Endothelial cell of umbilical vein (primary cell): ENCODE results near the gene SHOC2. TPM values are rescaled to one million over a fixed set of nuclear protein-coding genes. Genes with fewer than 3 reads are reported as not detected.

Experiments used
- Bru-seq: library from RNA; stranded (reverse); fragments of 400-500 nt; gene quantifications from one replicate; lab custom pipeline; 2021; lab: Mats Ljungman, UMichigan
- BruChase-seq, 2 experiments: library from RNA; stranded (reverse); fragments of 400-500 nt; gene quantifications; one replicate each; lab custom pipeline; 2021; lab: Mats Ljungman, UMichigan
- BruUV-seq: library from RNA; stranded (reverse); fragments of 400-500 nt; replicated peaks from 2 replicates; lab custom pipeline; 2021; lab: Mats Ljungman, UMichigan
- CTCF ChIA-PET: fragments of 300-600, 350-600 bp; sonication (Branson Sonifier 250); formaldehyde crosslinking; loops from one replicate; lab custom pipeline; 2021; ENCODE audit warnings: antibody characterized with exemption, inconsistent platforms; lab: Charles Lee
- POLR2A ChIA-PET: fragments of 300-600, 350-600 bp; sonication (Branson Sonifier 250); formaldehyde crosslinking; loops from one replicate; lab custom pipeline; 2021; ENCODE audit warnings: antibody characterized with exemption, inconsistent platforms; lab: Charles Lee
- DNase-seq: peaks from one replicate; pipeline ENCODE4 v3.0.0-alpha.2; 2011; ENCODE audit warnings: low read depth, low spot score
- FAIRE-seq: peaks from 2 replicates; lab custom pipeline; 2011; peaks lifted over from hg19 to GRCh38; lab: Jason Lieb, UNC
- H2AFZ ChIP-seq: 2 replicates; pipeline ENCODE4 v1.6.0; 2012; ENCODE audit warnings: low read depth, low read length, control low read depth, inconsistent platforms
- H3K27ac ChIP-seq: 2 replicates; pipeline ENCODE4 v1.5.1; 2011; ENCODE audit warnings: low read depth, mild to moderate bottlenecking, control low read depth, low read length, moderate library complexity; ENCODE audit not compliant: insufficient read depth
- H3K27me3 ChIP-seq, 2 experiments: 2 replicates each; pipeline versions ENCODE4 v1.6.0 to v1.6.1; 2011; ENCODE audit warnings: low read length in 2 of 2, mixed read lengths in 1 of 2; ENCODE audit not compliant: control insufficient read depth in 2 of 2, insufficient read depth in 2 of 2
- H3K36me3 ChIP-seq, 2 experiments: 2 replicates in 1 of 2; 3 replicates in 1 of 2; pipeline ENCODE4 v1.5.1; 2011; ENCODE audit warnings: low read length in 2 of 2, mild to moderate bottlenecking in 1 of 2, moderate library complexity in 1 of 2; ENCODE audit not compliant: control insufficient read depth in 2 of 2, insufficient read depth in 2 of 2; ENCODE audit errors: extremely low read depth in 1 of 2
- H3K4me1 ChIP-seq: 3 replicates; pipeline ENCODE4 v1.5.1; 2011; ENCODE audit warnings: mild to moderate bottlenecking, low read length; ENCODE audit not compliant: control insufficient read depth, insufficient read depth; ENCODE audit errors: extremely low read depth
- H3K4me2 ChIP-seq: 2 replicates; pipeline ENCODE4 v1.6.1; 2011; ENCODE audit warnings: low read length, control low read depth, mixed read lengths; ENCODE audit not compliant: insufficient read depth
- H3K4me3 ChIP-seq, 3 experiments: fragments of 200-600 bp in 1 of 3; sonication (generic), shearing (Covaris generic) in 1 of 3; replicated peaks in 1 of 3; 2 replicates each; pipeline ENCODE4 v1.5.1; 2011 to 2016; ENCODE audit warnings: control low read depth in 3 of 3, low read length in 3 of 3, mild to moderate bottlenecking in 2 of 3, inconsistent platforms in 1 of 3, low read depth in 1 of 3, moderate library complexity in 1 of 3; ENCODE audit not compliant: insufficient read depth in 1 of 3
- H3K79me2 ChIP-seq: 2 replicates; pipeline ENCODE4 v1.6.0; 2012; ENCODE audit warnings: low read length, inconsistent platforms; ENCODE audit not compliant: control insufficient read depth, insufficient read depth
- H3K9ac ChIP-seq: replicated peaks from 2 replicates; pipeline ENCODE3; 2011; ENCODE audit warnings: low read length, control low read depth; ENCODE audit not compliant: insufficient read depth; ENCODE audit errors: extremely low read depth
- H3K9me1 ChIP-seq: replicated peaks from 3 replicates; pipeline ENCODE4 v1.6.0; 2011; ENCODE audit warnings: mild to moderate bottlenecking, low read length; ENCODE audit not compliant: control insufficient read depth, insufficient read depth; ENCODE audit errors: extremely low read depth
- H3K9me3 ChIP-seq: replicated peaks from 2 replicates; pipeline ENCODE4 v1.5.1; 2012; ENCODE audit warnings: low read length, inconsistent platforms; ENCODE audit not compliant: control insufficient read depth, insufficient read depth
- H4K20me1 ChIP-seq: replicated peaks from 2 replicates; pipeline ENCODE3; 2011; ENCODE audit warnings: mild to moderate bottlenecking, low read length; ENCODE audit not compliant: control insufficient read depth, insufficient read depth; ENCODE audit errors: extremely low read depth
- CTCF ChIP-seq, 2 donors: IDR thresholded peaks; 1 replicate in 1 of 2; 2 replicates in 1 of 2; pipeline ENCODE4 v1.5.1; 2011; ENCODE audit warnings: low read length in 2 of 2, mild to moderate bottlenecking in 2 of 2, moderate library complexity in 2 of 2, control low read depth in 1 of 2, inconsistent platforms in 1 of 2, low read depth in 1 of 2; ENCODE audit not compliant: insufficient read depth in 1 of 2; ENCODE audit errors: extremely low read depth in 1 of 2
- FOS ChIP-seq: IDR thresholded peaks from 2 replicates; pipeline ENCODE4 v1.6.1; 2011; ENCODE audit warnings: mild to moderate bottlenecking, low read length, moderate library complexity, borderline replicate concordance; ENCODE audit not compliant: insufficient read depth
- JUN ChIP-seq: IDR thresholded peaks from 2 replicates; pipeline ENCODE4 v1.6.1; 2011; ENCODE audit warnings: borderline replicate concordance, low read depth; ENCODE audit not compliant: insufficient read length, insufficient read depth
- MAX ChIP-seq: IDR thresholded peaks from 2 replicates; pipeline ENCODE4 v1.6.1; 2011; ENCODE audit not compliant: insufficient read depth, insufficient read length
- POLR2A ChIP-seq: IDR thresholded peaks from 2 replicates; pipeline ENCODE4 v1.6.1; 2012; ENCODE audit warnings: low read depth, mild to moderate bottlenecking, control low read depth, low read length
- POLR2AphosphoS5 ChIP-seq: IDR thresholded peaks from 2 replicates; pipeline ENCODE4 v1.6.1; 2012; ENCODE audit warnings: low read depth, mild to moderate bottlenecking, control low read depth, low read length, moderate library complexity; ENCODE audit not compliant: insufficient read depth
- dilution Hi-C: fragments of 300-500 bp; cut with MboI; formaldehyde crosslinking; loops from one replicate; pipeline ENCODE4 v1.15.0; 2019; ENCODE audit warnings: low sequenced_read_pairs; ENCODE audit not compliant: extremely low pct_ligation_motif_present
- intact Hi-C: fragments of 100-400 bp; cut with micrococcal nuclease; formaldehyde crosslinking; loops from one replicate; pipeline ENCODE4 v1.10.0; 2022
- long read RNA-seq: library from polyadenylated mRNA; stranded (forward); transcript quantifications from one replicate; pipeline ENCODE4 v2.0.0, GENCODE V29; 2021
- polyA minus RNA-seq, 3 experiments: library from RNA; depleted of rRNA, polyadenylated mRNA; stranded (reverse); fragments of >200 nt; gene quantifications; 1 replicate in 1 of 3; 2 replicates in 2 of 3; pipeline ENCODE4 v1.2.3, GENCODE V29; 2011
- polyA plus RNA-seq, 4 experiments: library from polyadenylated mRNA; depleted of rRNA in 3 of 4; stranded (reverse) in 3 of 4; unstranded in 1 of 4; fragments of >200 nt; gene quantifications; 2 replicates each; pipeline versions ENCODE4 v1.2.1 to v1.2.3, GENCODE V29; 2011 to 2012; ENCODE audit warnings: missing spikeins in 1 of 4
- total RNA-seq: library from RNA; stranded (reverse); gene quantifications from 2 replicates; pipeline ENCODE4 v1.2.3, GENCODE V29; 2021

Gene SHOC2
- total RNA-seq (37.1 and 39.1 TPM in 2 replicates), polyA plus RNA-seq (9.2 and 13.0 TPM in 2 replicates), polyA minus RNA-seq (23.6 and 25.7 TPM in 2 replicates), Bru-seq, nascent RNA (percentile 90 among the genes with signal in this experiment), BruChase-seq, experiment 1, labeled RNA remaining after a 6-hour chase (percentile 79 among the genes with signal in this experiment), BruChase-seq, experiment 2, labeled RNA remaining after a 2-hour chase (percentile 85 among the genes with signal in this experiment)
- polyA plus RNA-seq (2011; cell fraction: cytosol; rRNA removed): 13.3 and 14.6 TPM in 2 replicates
- 15.6 and 16.1 TPM in 2 replicates for polyA plus RNA-seq (2011; cell fraction: nucleus; rRNA removed)
- 25.1 and 30.8 TPM in 2 replicates for polyA plus RNA-seq (2012)
- polyA minus RNA-seq (2011; cell fraction: cytosol; rRNA and poly(A)+ RNA removed): 19.7 TPM
- 51.7 and 64.2 TPM in 2 replicates for polyA minus RNA-seq (2011; cell fraction: nucleus; rRNA and poly(A)+ RNA removed)
- long read RNA-seq, transcript SHOC2-202 (9 exons, 3,943 nt): major isoform, 53 of 80 reads
- long read RNA-seq, partial matches to known transcripts: 3 of 80 reads
- long read RNA-seq, other reads (novel, unspliced or antisense): 22 of 80 reads

GRCh38 chr10:110919349-110919931, at the start of gene SHOC2:
SHOC2 (plus strand) TSS chr10:110919604; CDS start chr10:110964359, 44,755 bp downstream.
- peak within 1 kb of the TSS; percentile 64 to 94 (median 93) for H3K4me3 ChIP-seq
- H3K9me1 ChIP-seq: no peaks in the 10 kb centered on the region
- DNase-seq (no peak), FAIRE-seq (no peak)
- H3K9ac ChIP-seq: peak within 1 kb of the TSS; percentile 98
- no peak for TF ChIP-seq JUN
- TF ChIP-seq FOS: no peak
- TF ChIP-seq CTCF (IDR thresholded peaks at IDR 0.05; ENCODE audit: extremely low read depth in 1 of 2, insufficient read depth in 1 of 2, low read depth in 1 of 2, low read length in 2 of 2): peak in 1 of 2 donors; percentile 32
- no peak for TF ChIP-seq MAX
- peak; percentile 35 for TF ChIP-seq POLR2AphosphoS5
- TF ChIP-seq POLR2A: peak; percentile 70
- peak within 1 kb of the TSS; percentile 98 for H3K27ac ChIP-seq
- H3K4me2 ChIP-seq: peak within 1 kb of the TSS; percentile 99
- CTCF ChIA-PET: interaction anchor here (0.6 to 2.4 kb wide), 18 partner anchors 9 to 1553 kb away, joined by 3 to 17 read pairs (median 4); partner anchors contain the start of gene ADRA2A
- no peaks in the 10 kb centered on the region for H3K36me3 ChIP-seq
- peak within 1 kb of the TSS; percentile 51 for H2AFZ ChIP-seq
- dilution Hi-C loops (no loop called here), intact Hi-C loops (loop anchor here (1.0 to 5.0 kb wide), 8 partner anchors 48 to 1469 kb away; partner anchors contain the start of genes ADRA2A and PDCD4)
- H3K79me2 ChIP-seq: peaks cover 32% of the 10 kb centered on the region
- no peaks in the 10 kb centered on the region for H3K27me3 ChIP-seq
- no TSS peak for BruUV-seq
- POLR2A ChIA-PET: interaction anchor here (0.6 to 2.0 kb wide), 14 partner anchors 9 to 1470 kb away, joined by 3 to 11 read pairs (median 5); partner anchors contain the start of genes ADD3 and PDCD4
- H3K9me3 ChIP-seq: no peaks in the 10 kb centered on the region
- H4K20me1 ChIP-seq: peaks cover 6% of the 10 kb centered on the region
- peaks cover 20% of the 10 kb centered on the region for H3K4me1 ChIP-seq
